Fibroblast of pulmonary artery (primary cell): Measurements from ENCODE around the gene TMED8.

ENCODE experiments used
- DNase-seq: peaks from one replicate; pipeline ENCODE4 v3.0.0-alpha.2; 2010; ENCODE audit warnings: low read depth
- H3K4me3 ChIP-seq: replicated peaks from 2 replicates; pipeline ENCODE4 v1.5.1; 2011; ENCODE audit warnings: low read depth, mild to moderate bottlenecking, control low read depth, low read length, moderate library complexity
- CTCF ChIP-seq: IDR thresholded peaks from 2 replicates; pipeline ENCODE4 v1.5.1; 2011; ENCODE audit warnings: mild to moderate bottlenecking, control low read depth, low read length, inconsistent platforms; ENCODE audit errors: missing control alignments

Gene TMED8

GRCh38 chr14:77296906-77297305, 80.0 kb downstream of the TMED8 start:
- DNase-seq = no peak
- TF ChIP-seq CTCF = no peak
- H3K4me3 ChIP-seq = no peak overlapping the region

GRCh38 chr14:77296155-77296554, 80.7 kb downstream of the TMED8 start:
- DNase-seq = no peak
- H3K4me3 ChIP-seq = no peak overlapping the region
- TF ChIP-seq CTCF = no peak

- no peak for DNase-seq
- no peak for TF ChIP-seq CTCF
Observed at GRCh38 chr14:77290705-77291104, 86.2 kb downstream of the TMED8 start.

GRCh38 chr14:77286576-77286975, 90.3 kb downstream of the TMED8 start:
- no peak for TF ChIP-seq CTCF
- no peak overlapping the region for H3K4me3 ChIP-seq
- no peak for DNase-seq

More at GRCh38 chr14:77290705-77291104, 86.2 kb downstream of the TMED8 start:
- no peak overlapping the region for H3K4me3 ChIP-seq
